Fibroblast of skin of right biceps (primary cell): ENCODE data around the gene TRPM6.

Source experiments
- DNase-seq: peaks from one replicate; pipeline ENCODE4 v3.0.0-alpha.2; 2013

The TRPM6 gene

GRCh38 chr9:74711341-74711740 is 176.4 kb downstream of the TRPM6 start:
- DNase-seq, result no peak

DNA sequence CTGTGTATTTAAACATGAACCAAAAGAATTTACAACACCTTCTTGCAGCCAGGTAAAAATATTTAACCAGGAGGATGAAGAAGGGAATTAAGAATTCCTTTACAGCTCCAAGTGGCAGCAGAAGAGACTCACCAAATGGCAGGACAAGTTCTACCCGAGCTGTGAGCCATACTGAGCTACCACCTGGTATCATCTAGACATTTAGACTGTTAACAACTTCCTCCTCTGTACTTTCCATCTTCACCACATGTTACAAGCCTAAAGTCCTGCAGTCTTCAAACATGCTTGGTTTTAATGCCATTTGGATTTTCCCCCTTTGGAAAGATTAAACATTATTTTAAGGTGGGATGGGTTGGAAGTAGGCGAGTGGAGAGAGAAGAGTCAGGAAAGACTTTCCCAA is 190.2 kb downstream of the TRPM6 start:
- DNase-seq, result no peak

DNA sequence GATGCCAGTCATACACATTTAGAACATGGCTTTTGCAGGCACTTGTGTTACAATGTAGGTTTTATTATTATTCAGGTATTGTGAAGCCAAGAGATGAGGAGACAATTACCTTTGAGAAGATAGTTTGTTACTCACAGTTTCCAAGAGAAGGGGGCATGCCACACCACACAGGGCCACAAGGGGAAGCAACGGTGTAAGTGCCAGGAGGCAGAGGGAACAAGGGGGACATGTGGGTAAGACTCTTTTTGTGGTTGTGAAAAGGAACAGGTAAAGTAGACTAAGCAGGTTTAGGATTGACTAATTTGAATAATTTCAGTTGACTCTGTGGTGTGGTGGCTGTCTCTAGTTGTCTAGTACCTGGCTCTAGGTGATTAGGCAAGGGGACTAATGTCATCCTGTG is 191.2 kb downstream of the TRPM6 start:
- DNase-seq, result no peak

DNA sequence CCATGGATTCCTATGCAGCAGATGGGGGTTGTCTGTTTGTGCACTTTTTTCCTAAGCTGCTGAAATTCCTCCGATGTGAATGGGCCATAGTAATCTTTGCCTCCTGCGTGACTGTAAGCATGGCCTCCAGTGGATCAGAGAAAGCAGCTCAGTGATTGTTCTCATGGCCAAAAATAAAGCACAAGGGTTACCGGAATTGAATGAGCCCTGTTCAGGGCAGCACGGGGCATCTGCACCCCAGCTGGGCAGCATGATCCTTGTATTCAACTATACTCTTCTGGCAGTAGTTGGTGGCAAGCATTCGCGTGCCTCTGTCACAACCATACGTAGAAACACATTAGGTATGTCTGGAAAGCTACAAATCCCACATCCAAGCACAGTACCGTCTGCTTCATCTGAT is 196.7 kb downstream of the TRPM6 start:
- no peak for DNase-seq

DNA sequence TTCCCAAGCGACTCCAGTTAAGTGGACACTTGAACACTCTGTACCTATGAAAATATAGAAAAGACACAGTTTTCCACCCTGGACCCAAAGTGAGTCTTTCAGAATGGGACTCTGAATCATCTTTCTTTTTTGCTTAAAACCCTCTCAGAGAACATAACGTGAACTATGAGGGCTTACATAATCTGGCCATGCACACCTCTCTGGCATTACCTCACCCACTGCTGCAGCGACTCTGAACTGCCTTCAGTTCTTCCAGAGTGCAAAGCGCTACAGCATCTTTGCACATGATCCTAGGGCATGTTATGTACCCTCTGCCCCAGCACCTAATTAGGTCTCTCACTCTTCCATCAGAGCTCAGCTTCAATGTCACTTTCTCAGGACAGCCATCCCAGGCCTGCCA is 204.4 kb downstream of the TRPM6 start:
- DNase-seq, result no peak

- DNase-seq, result no peak
These were observed 205.8 kb downstream of the TRPM6 start for GRCh38 chr9:74681906-74682305.

DNA sequence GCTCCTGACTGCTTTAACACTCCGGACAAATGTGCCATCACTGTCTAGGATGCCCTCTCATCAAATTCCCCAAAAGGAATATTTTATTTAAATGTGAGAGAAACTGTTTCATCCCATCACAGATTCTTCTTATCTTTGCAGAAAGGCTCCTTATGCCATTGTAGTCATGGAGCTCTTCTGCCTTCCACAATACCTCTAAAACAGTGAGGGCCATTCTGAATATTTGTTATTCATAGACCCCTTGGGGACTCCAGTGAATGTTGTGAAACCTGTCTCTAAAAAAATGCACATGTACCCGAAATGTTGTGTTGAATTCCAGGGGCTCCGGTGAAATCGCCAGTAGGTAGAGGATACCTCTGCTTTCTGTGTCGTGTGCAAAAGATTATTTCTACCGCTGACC is 213.6 kb downstream of the TRPM6 start:
- DNase-seq, result no peak
